Neural progenitor cell (in vitro differentiated cells): ENCODE results near the gene KIRREL3. TPM values are rescaled to one million over a fixed set of nuclear protein-coding genes. Genes with fewer than 3 reads are reported as not detected.

Experiments used
- DNase-seq: peaks from one replicate; pipeline ENCODE4 v3.0.0-alpha.2; 2016; ENCODE audit warnings: low spot score
- H2AFZ ChIP-seq: fragments of 200-600 bp; sonication (generic); replicated peaks from 2 replicates; pipeline ENCODE4 v1.6.1; 2016; ENCODE audit warnings: antibody characterized with exemption
- H3F3A ChIP-seq: fragments of 200-600 bp; sonication (generic); 2 replicates; pipeline ENCODE4 v1.6.1; 2016; ENCODE audit warnings: antibody characterized with exemption, low read depth
- H3K27ac ChIP-seq: fragments of 200-600 bp; sonication (generic); 2 replicates; pipeline ENCODE4 v1.5.1; 2016; ENCODE audit warnings: mild to moderate bottlenecking
- H3K27me3 ChIP-seq: fragments of 200-600 bp; sonication (generic); 2 replicates; pipeline ENCODE4 v1.6.1; 2016; ENCODE audit warnings: mild to moderate bottlenecking, moderate library complexity
- H3K36me3 ChIP-seq: fragments of 200-600 bp; sonication (generic); 2 replicates; pipeline ENCODE4 v1.5.1; 2016
- H3K4me1 ChIP-seq: fragments of 200-600 bp; sonication (generic); 2 replicates; pipeline ENCODE4 v1.6.1; 2016; ENCODE audit warnings: mixed run types
- H3K4me2 ChIP-seq: fragments of 200-600 bp; sonication (generic); 2 replicates; pipeline ENCODE4 v1.6.1; 2016
- H3K4me3 ChIP-seq: fragments of 200-600 bp; sonication (generic); 2 replicates; pipeline ENCODE4 v1.5.1; 2016
- H3K79me2 ChIP-seq: fragments of 200-600 bp; sonication (generic); 2 replicates; pipeline ENCODE4 v1.6.1; 2016; ENCODE audit warnings: low read depth
- H3K9ac ChIP-seq: fragments of 200-600 bp; sonication (generic); 2 replicates; pipeline ENCODE4 v1.6.1; 2016
- H3K9me3 ChIP-seq: fragments of 200-600 bp; sonication (generic); 2 replicates; pipeline ENCODE4 v1.5.1; 2016; ENCODE audit warnings: low read depth
- H4K20me1 ChIP-seq: fragments of 200-600 bp; sonication (generic); 2 replicates; pipeline ENCODE4 v1.6.1; 2016; ENCODE audit warnings: low read depth
- H3K27ac Mint-ChIP-seq: 3 replicates; pipeline ENCODE4 v1.8.0; 2021; ENCODE audit warnings: mixed read lengths
- H3K27me3 Mint-ChIP-seq: 2 replicates; pipeline ENCODE4 v1.8.0; 2022; ENCODE audit warnings: low read depth, mild to moderate bottlenecking, inconsistent platforms, moderate library complexity, mixed read lengths; ENCODE audit not compliant: insufficient read depth
- H3K36me3 Mint-ChIP-seq: 3 replicates; pipeline ENCODE4 v1.8.0; 2021; ENCODE audit warnings: mixed read lengths
- H3K4me1 Mint-ChIP-seq: 3 replicates; pipeline ENCODE4 v1.8.0; 2021; ENCODE audit warnings: mixed read lengths
- H3K4me3 Mint-ChIP-seq: 3 replicates; pipeline ENCODE4 v1.8.0; 2021; ENCODE audit warnings: mild to moderate bottlenecking, moderate library complexity, mixed read lengths
- H3K9me3 Mint-ChIP-seq: 3 replicates; pipeline ENCODE4 v1.8.0; 2020; ENCODE audit warnings: mixed read lengths
- EZH2 ChIP-seq: fragments of 200-600 bp; sonication (generic); IDR thresholded peaks from 2 replicates; pipeline ENCODE4 v1.6.1; 2017; ENCODE audit warnings: antibody characterized with exemption, mild to moderate bottlenecking, moderate library complexity
- EZH2phosphoT487 ChIP-seq: fragments of 200-600 bp; sonication (generic); IDR thresholded peaks from 2 replicates; pipeline ENCODE4 v1.6.1; 2017; ENCODE audit warnings: antibody characterized with exemption
- total RNA-seq: library from RNA; depleted of rRNA; stranded (reverse); fragments of >200 nt; gene quantifications from 2 replicates; pipeline ENCODE4 v1.2.3, GENCODE V29; 2015; ENCODE audit warnings: low replicate concordance
- TF ChIP-seq, protein P1 (sequence below): fragments of 200-600 bp; sonication (generic); IDR thresholded peaks from 2 replicates; pipeline ENCODE4 v1.5.1; 2017; ENCODE audit warnings: antibody characterized with exemption, mild to moderate bottlenecking

The KIRREL3 gene
- total RNA-seq, 1 donor from 2014 or later: 1.1 TPM

DNA sequence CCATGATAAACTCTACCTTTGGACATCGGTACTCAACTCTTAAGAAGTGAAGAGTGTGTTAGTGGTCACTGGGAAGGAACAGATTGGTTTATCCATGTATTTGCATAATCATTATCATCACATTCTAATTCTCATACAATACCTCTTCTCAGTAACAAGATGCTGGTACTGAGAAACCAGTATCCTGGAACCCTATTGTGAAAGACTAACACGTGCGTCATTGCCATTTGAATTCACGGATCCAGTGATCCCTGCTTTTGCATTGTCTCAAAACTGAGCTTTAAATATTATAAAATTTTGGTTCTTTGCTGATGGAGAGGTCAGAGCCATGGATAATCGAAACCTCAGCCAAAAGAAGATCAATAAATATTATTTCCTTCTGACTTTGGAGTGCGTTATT is 35.2 kb downstream of the KIRREL3 start:
- no peak for DNase-seq
- Histone ChIP-seq H3K27ac (no peak overlapping the region), H3K9ac (no peak overlapping the region), H2AFZ (no peak overlapping the region), H3F3A (peaks cover 6% of the 10 kb centered on the region), H3K4me2 (no peak overlapping the region), H3K4me1 (peaks cover 12% of the 10 kb centered on the region), H3K36me3 (no peaks in the 10 kb centered on the region), H3K9me3 (no peaks in the 10 kb centered on the region), H3K27me3 (no peaks in the 10 kb centered on the region), H3K79me2 (no peaks in the 10 kb centered on the region), H3K4me3 (no peak overlapping the region), H4K20me1 (no peaks in the 10 kb centered on the region)
- Mint-ChIP-seq H3K9me3 (peaks cover 6% of the 10 kb centered on the region), H3K36me3 (peaks cover 2% of the 10 kb centered on the region), H3K4me1 (no peaks in the 10 kb centered on the region), H3K27me3 (peaks cover 2% of the 10 kb centered on the region), H3K27ac (no peak overlapping the region), H3K4me3 (no peak overlapping the region)
- TF ChIP-seq, protein P1, sequence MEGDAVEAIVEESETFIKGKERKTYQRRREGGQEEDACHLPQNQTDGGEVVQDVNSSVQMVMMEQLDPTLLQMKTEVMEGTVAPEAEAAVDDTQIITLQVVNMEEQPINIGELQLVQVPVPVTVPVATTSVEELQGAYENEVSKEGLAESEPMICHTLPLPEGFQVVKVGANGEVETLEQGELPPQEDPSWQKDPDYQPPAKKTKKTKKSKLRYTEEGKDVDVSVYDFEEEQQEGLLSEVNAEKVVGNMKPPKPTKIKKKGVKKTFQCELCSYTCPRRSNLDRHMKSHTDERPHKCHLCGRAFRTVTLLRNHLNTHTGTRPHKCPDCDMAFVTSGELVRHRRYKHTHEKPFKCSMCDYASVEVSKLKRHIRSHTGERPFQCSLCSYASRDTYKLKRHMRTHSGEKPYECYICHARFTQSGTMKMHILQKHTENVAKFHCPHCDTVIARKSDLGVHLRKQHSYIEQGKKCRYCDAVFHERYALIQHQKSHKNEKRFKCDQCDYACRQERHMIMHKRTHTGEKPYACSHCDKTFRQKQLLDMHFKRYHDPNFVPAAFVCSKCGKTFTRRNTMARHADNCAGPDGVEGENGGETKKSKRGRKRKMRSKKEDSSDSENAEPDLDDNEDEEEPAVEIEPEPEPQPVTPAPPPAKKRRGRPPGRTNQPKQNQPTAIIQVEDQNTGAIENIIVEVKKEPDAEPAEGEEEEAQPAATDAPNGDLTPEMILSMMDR: no peak
- TF ChIP-seq EZH2phosphoT487: no peak
- TF ChIP-seq EZH2: no peak

DNA sequence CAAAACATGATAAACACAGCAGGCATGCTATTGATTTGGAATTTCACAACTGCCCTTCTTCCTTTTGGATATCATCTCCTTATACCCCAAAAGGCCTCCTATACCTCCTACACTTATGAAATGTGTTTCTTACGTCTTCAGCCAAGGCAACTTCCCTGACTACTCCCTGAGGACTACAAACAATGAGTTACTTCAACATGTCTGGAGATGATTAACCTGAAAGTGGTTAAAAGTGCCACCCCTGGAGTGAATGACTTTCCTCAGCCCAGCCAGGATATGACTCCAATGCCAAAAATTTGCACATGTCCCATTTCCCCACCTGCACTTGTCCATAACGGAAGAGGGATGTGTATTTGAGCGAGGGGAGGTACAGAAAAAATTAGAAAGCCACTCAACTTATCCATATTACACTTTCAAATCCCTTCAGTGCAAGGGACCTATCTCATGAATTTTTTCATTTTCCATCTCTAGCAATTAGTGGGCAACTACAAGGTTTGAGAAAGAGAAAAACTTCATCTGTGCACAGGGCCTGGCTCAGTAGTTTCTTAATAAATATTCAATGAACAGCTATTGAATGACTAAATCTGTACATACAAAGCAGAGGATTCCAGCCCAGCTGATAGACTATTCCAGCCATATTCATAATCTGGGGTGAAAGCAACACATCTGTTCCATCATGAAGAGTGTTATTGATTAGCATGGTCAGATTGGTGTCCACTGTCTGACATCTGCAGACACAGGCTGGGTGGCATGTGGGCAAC is 36.8 kb downstream of the KIRREL3 start:
- Mint-ChIP-seq H3K36me3 (peaks cover 2% of the 10 kb centered on the region), H3K27ac (no peak overlapping the region), H3K27me3 (peaks cover 2% of the 10 kb centered on the region), H3K4me1 (no peaks in the 10 kb centered on the region), H3K9me3 (peaks cover 6% of the 10 kb centered on the region), H3K4me3 (no peak overlapping the region)
- no peak overlapping the region for H3K4me3 ChIP-seq
- TF ChIP-seq, protein P1: no peak
- TF ChIP-seq EZH2phosphoT487 (no peak), EZH2 (no peak)
- no peak overlapping the region for H3K4me2 ChIP-seq
- H3K36me3 ChIP-seq: no peaks in the 10 kb centered on the region
- DNase-seq: no peak
- no peaks in the 10 kb centered on the region for H3K79me2 ChIP-seq
- no peaks in the 10 kb centered on the region for H3K9me3 ChIP-seq
- H3K9ac ChIP-seq: no peak overlapping the region
- no peak overlapping the region for H3K27ac ChIP-seq
- H2AFZ ChIP-seq: no peak overlapping the region
- H3K4me1 ChIP-seq: peaks cover 9% of the 10 kb centered on the region
- H4K20me1 ChIP-seq: no peaks in the 10 kb centered on the region
- no peaks in the 10 kb centered on the region for H3K27me3 ChIP-seq
- H3F3A ChIP-seq: no peaks in the 10 kb centered on the region

DNA sequence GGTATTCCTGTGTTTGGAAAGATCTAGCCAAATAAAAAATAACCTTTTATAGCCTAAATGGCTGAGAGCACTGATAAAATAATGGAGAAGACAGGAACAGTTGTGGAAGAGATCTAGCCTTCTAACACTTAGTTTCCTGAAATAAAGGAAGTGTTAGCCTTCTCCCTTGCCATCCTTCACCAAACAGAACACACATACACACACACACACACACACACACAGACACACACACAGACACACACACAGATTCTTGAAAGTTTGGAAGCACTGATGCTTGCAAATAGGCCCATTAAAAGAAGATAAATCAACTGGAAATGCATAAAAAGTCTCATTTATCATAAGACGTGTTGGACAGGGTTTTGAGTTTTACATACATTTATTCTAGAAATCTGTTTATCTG is 37.5 kb downstream of the KIRREL3 start:
- DNase-seq: no peak
- H3K27me3 ChIP-seq: no peaks in the 10 kb centered on the region
- no peak overlapping the region for H3K4me3 ChIP-seq
- no peaks in the 10 kb centered on the region for H3K4me1 Mint-ChIP-seq
- TF ChIP-seq EZH2phosphoT487 (no peak), EZH2 (no peak)
- TF ChIP-seq, protein P1: no peak
- H3K27ac Mint-ChIP-seq: no peak overlapping the region
- no peaks in the 10 kb centered on the region for H4K20me1 ChIP-seq
- no peaks in the 10 kb centered on the region for H3K79me2 ChIP-seq
- H3K9ac ChIP-seq: no peak overlapping the region
- H3F3A ChIP-seq: no peaks in the 10 kb centered on the region
- H3K4me1 ChIP-seq: peaks cover 2% of the 10 kb centered on the region
- H3K9me3 ChIP-seq: no peaks in the 10 kb centered on the region
- no peak overlapping the region for H2AFZ ChIP-seq
- no peak overlapping the region for H3K4me2 ChIP-seq
- peaks cover 6% of the 10 kb centered on the region for H3K9me3 Mint-ChIP-seq
- H3K27me3 Mint-ChIP-seq: no peaks in the 10 kb centered on the region
- H3K36me3 Mint-ChIP-seq: peaks cover 2% of the 10 kb centered on the region
- no peaks in the 10 kb centered on the region for H3K36me3 ChIP-seq
- no peak overlapping the region for H3K4me3 Mint-ChIP-seq
- no peak overlapping the region for H3K27ac ChIP-seq
